ENCODE measurements around the gene ADO. TPM values are rescaled to one million over a fixed set of nuclear protein-coding genes. Genes with fewer than 3 reads are reported as not detected.
"Not testable (repeated sequence)": the region's sequence is repeated elsewhere in the genome, so short reads cannot be mapped to it uniquely, and the experiment has no call there.

Gene ADO
- total and polyA plus RNA-seq, 2 donors (not counting 1 experiment from before 2014, with no cell fraction given): 13.2 to 20.6 TPM

DNA sequence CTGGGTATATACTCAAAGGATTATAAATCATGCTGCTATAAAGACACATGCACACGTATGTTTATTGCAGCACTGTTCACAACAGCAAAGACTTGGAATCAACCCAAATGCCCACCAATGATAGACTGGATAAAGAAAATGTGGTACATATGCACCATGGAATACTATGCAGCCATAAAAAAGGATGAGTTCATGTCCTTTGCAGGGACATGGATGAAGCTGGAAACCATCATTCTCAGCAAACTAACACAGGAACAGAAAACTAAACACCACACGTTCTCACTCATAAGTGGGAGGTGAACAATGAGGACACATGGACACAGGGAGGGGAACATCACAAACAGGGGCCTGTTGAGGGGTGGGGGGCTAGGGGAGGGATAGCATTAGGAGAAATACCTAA, 16.2 kb upstream of the ADO start:
- not testable (repeated sequence) for H3K79me2 ChIP-seq (ENCODE audit: control insufficient read depth, insufficient read depth, low read length); H3K27ac ChIP-seq (ENCODE audit: insufficient read depth, low read length); H3K4me2 ChIP-seq (ENCODE audit: extremely low read depth, insufficient read depth, low read length); H4K20me1 ChIP-seq (ENCODE audit: control insufficient read depth, extremely low read depth, insufficient read depth, low read length); H3K27me3 ChIP-seq (ENCODE audit: control insufficient read depth, insufficient read depth, low read length); H3K36me3 ChIP-seq (ENCODE audit: control insufficient read depth, insufficient read depth, low read length); H2AFZ ChIP-seq (ENCODE audit: low read length); DNase-seq (ENCODE audit: low read depth in 2 of 2); H3K9me3 ChIP-seq (ENCODE audit: control insufficient read depth, insufficient read depth, low read depth, low read length); H3K4me3 ChIP-seq (replicated peaks in 1 of 4; ENCODE audit: control extremely low read depth in 1 of 4, insufficient read depth in 1 of 4, low read depth in 3 of 4, low read length in 4 of 4); H3K9ac ChIP-seq (ENCODE audit: insufficient read depth, low read length); H3K4me1 ChIP-seq (ENCODE audit: control insufficient read depth, extremely low read depth, insufficient read depth, low read length)

DNA sequence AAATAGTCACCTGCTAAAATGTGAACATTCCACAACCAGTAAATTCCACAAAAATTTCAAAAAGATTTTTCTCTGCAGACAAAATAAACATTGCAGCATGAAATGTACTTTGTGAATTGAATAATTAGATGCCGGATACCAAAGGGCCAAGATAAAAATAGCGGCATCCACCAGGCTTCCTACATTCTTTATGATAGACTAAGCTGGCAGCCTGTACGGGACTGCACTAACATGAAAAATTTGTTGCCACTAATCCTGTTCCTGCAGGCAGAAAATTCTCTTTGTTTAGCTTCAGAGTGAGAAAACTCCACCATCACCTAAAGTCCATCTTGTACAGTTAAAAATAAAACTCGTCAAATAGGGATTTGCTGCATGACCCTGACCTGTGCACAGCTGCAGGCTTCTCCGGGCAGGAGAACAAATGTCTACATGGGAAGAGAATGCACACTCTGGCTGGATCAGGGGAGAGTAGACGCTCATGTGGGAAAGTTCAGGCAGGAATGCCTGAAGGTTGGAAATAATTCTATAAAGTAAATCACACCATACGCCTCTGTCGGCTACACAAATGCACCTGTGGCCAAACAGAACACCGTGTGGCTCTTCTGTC, 15.6 kb upstream of the ADO start:
- TF ChIP-seq, protein P1, sequence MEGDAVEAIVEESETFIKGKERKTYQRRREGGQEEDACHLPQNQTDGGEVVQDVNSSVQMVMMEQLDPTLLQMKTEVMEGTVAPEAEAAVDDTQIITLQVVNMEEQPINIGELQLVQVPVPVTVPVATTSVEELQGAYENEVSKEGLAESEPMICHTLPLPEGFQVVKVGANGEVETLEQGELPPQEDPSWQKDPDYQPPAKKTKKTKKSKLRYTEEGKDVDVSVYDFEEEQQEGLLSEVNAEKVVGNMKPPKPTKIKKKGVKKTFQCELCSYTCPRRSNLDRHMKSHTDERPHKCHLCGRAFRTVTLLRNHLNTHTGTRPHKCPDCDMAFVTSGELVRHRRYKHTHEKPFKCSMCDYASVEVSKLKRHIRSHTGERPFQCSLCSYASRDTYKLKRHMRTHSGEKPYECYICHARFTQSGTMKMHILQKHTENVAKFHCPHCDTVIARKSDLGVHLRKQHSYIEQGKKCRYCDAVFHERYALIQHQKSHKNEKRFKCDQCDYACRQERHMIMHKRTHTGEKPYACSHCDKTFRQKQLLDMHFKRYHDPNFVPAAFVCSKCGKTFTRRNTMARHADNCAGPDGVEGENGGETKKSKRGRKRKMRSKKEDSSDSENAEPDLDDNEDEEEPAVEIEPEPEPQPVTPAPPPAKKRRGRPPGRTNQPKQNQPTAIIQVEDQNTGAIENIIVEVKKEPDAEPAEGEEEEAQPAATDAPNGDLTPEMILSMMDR (conservative IDR thresholded peaks at IDR 0.05 in 1 of 2, IDR thresholded peaks at IDR 0.05 in 1 of 2; ENCODE audit: low read depth in 1 of 2, low read length in 2 of 2): no peak
- TF ChIP-seq EZH2 (IDR thresholded peaks at IDR 0.05; ENCODE audit: low read length, missing control alignments): no peak
- Histone ChIP-seq H3K79me2 (ENCODE audit: control insufficient read depth, insufficient read depth, low read length) (no peaks in the 10 kb centered on the region), H3K27me3 (ENCODE audit: control insufficient read depth, insufficient read depth, low read length) (no peaks in the 10 kb centered on the region), H2AFZ (ENCODE audit: low read length) (no peak overlapping the region), H3K4me2 (ENCODE audit: extremely low read depth, insufficient read depth, low read length) (no peak overlapping the region), H3K9ac (ENCODE audit: insufficient read depth, low read length) (no peak overlapping the region), H4K20me1 (ENCODE audit: control insufficient read depth, extremely low read depth, insufficient read depth, low read length) (no peaks in the 10 kb centered on the region), H3K36me3 (ENCODE audit: control insufficient read depth, insufficient read depth, low read length) (no peaks in the 10 kb centered on the region), H3K9me3 (ENCODE audit: control insufficient read depth, insufficient read depth, low read depth, low read length) (no peaks in the 10 kb centered on the region), H3K27ac (ENCODE audit: insufficient read depth, low read length) (no peak overlapping the region), H3K4me3 (replicated peaks in 1 of 4; ENCODE audit: control extremely low read depth in 1 of 4, insufficient read depth in 1 of 4, low read depth in 3 of 4, low read length in 4 of 4) (no peak overlapping the region), H3K4me1 (ENCODE audit: control insufficient read depth, extremely low read depth, insufficient read depth, low read length) (no peaks in the 10 kb centered on the region)
- DNase-seq (ENCODE audit: low read depth in 2 of 2): peak; percentile 26 to 80

DNA sequence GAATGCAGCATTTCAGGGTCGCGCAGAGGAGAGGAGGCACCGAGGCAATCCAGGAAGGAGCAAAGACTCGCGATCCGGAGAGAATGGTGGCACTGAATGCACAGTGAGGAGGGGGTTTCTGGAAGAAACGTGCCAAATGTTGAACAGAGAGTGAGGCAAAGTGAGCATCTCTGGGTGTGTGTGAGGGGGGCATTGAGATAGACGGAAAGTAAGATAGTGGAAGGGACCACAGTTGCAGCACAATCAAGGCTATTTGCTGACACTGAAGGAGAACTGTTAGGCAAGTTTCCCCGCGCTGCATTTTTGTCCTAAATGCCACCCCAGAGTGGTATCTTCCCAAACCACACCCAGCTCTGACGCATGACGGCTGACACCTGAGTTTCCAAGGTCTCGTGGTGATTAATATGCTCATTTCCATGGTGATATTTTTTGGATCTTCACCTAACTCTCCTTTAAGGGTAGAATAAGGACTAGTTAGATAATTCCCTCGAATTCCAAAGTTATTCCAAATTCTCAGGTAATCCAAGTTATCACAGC, 14.4 kb upstream of the ADO start:
- H3K27ac ChIP-seq (ENCODE audit: insufficient read depth, low read length): no peak overlapping the region
- no peaks in the 10 kb centered on the region for H3K79me2 ChIP-seq (ENCODE audit: control insufficient read depth, insufficient read depth, low read length)
- no peak overlapping the region for H3K4me2 ChIP-seq (ENCODE audit: extremely low read depth, insufficient read depth, low read length)
- TF ChIP-seq EZH2 (IDR thresholded peaks at IDR 0.05; ENCODE audit: low read length, missing control alignments): no peak
- TF ChIP-seq, protein P1 (conservative IDR thresholded peaks at IDR 0.05 in 1 of 2, IDR thresholded peaks at IDR 0.05 in 1 of 2; ENCODE audit: low read depth in 1 of 2, low read length in 2 of 2): no peak
- H3K27me3 ChIP-seq (ENCODE audit: control insufficient read depth, insufficient read depth, low read length): no peaks in the 10 kb centered on the region
- no peaks in the 10 kb centered on the region for H3K4me1 ChIP-seq (ENCODE audit: control insufficient read depth, extremely low read depth, insufficient read depth, low read length)
- no peak overlapping the region for H3K4me3 ChIP-seq (replicated peaks in 1 of 4; ENCODE audit: control extremely low read depth in 1 of 4, insufficient read depth in 1 of 4, low read depth in 3 of 4, low read length in 4 of 4)
- no peaks in the 10 kb centered on the region for H3K9me3 ChIP-seq (ENCODE audit: control insufficient read depth, insufficient read depth, low read depth, low read length)
- no peak overlapping the region for H2AFZ ChIP-seq (ENCODE audit: low read length)
- no peaks in the 10 kb centered on the region for H4K20me1 ChIP-seq (ENCODE audit: control insufficient read depth, extremely low read depth, insufficient read depth, low read length)
- no peaks in the 10 kb centered on the region for H3K36me3 ChIP-seq (ENCODE audit: control insufficient read depth, insufficient read depth, low read length)
- no peak for DNase-seq (ENCODE audit: low read depth in 2 of 2)
- no peak overlapping the region for H3K9ac ChIP-seq (ENCODE audit: insufficient read depth, low read length)
